IMR-90 (cell line): ENCODE results near the gene LRPAP1. TPM values are rescaled to one million over a fixed set of nuclear protein-coding genes. Genes with fewer than 3 reads are reported as not detected.
"Not testable (repeated sequence)": the region's sequence is repeated elsewhere in the genome, so short reads cannot be mapped to it uniquely, and the experiment has no call there.

ENCODE experiments used
- ATAC-seq: fragments of 200-7000 bp; cut with Tn5 transposase; 2 replicates; pipeline ENCODE4 v1.9.1; 2020; ENCODE audit warnings: low read depth, mild to moderate bottlenecking, moderate library complexity
- BruUV-seq: library from RNA; stranded (reverse); fragments of 400-500 nt; replicated peaks from 2 replicates; lab custom pipeline; 2021; lab: Mats Ljungman, UMichigan
- CTCF ChIA-PET: fragments of 300-600 bp; formaldehyde crosslinking; extraction: SDS; loops from one replicate; lab custom pipeline; 2021; ENCODE audit warnings: antibody characterized with exemption; lab: Yijun Ruan, JAX
- POLR2A ChIA-PET: fragments of 300-600 bp; sonication (Branson Sonifier 250); formaldehyde crosslinking; loops from one replicate; lab custom pipeline; 2022; ENCODE audit warnings: antibody characterized with exemption; ENCODE audit not compliant: unreplicated experiment; lab: Charles Lee
- DNase-seq: peaks from one replicate; pipeline ENCODE4 v3.0.0; 2013
- H2AFZ ChIP-seq: replicated peaks from 2 replicates; pipeline ENCODE3; 2013; ENCODE audit warnings: low read length, mild to moderate bottlenecking; ENCODE audit not compliant: poor library complexity
- H2AK5ac ChIP-seq: 2 replicates; pipeline ENCODE4 v1.6.1; 2013; ENCODE audit warnings: low read depth, low read length, inconsistent platforms
- H2AK9ac ChIP-seq: replicated peaks from 2 replicates; pipeline ENCODE3; 2013; ENCODE audit warnings: mild to moderate bottlenecking, low read depth, low read length, moderate library complexity; ENCODE audit not compliant: poor library complexity
- H2BK120ac ChIP-seq: 2 replicates; pipeline ENCODE4 v1.6.1; 2013; ENCODE audit warnings: low read depth, low read length, inconsistent platforms
- H2BK15ac ChIP-seq: 3 replicates; pipeline ENCODE4 v1.6.1; 2013; ENCODE audit warnings: low read depth, low read length, inconsistent platforms
- H2BK20ac ChIP-seq: 2 replicates; pipeline ENCODE4 v1.6.1; 2013; ENCODE audit warnings: low read depth, mild to moderate bottlenecking, inconsistent platforms, low read length, moderate library complexity
- H2BK5ac ChIP-seq: 2 replicates; pipeline ENCODE4 v1.6.1; 2013; ENCODE audit warnings: mild to moderate bottlenecking, low read depth, low read length, inconsistent platforms; ENCODE audit not compliant: poor library complexity, severe bottlenecking
- H3K14ac ChIP-seq: replicated peaks from 2 replicates; pipeline ENCODE4 v1.6.1; 2013; ENCODE audit warnings: low read depth, low read length, inconsistent platforms
- H3K18ac ChIP-seq: 2 replicates; pipeline ENCODE4 v1.6.1; 2013; ENCODE audit warnings: low read depth, low read length, control low read depth
- H3K23ac ChIP-seq: 2 replicates; pipeline ENCODE4 v1.6.1; 2013; ENCODE audit warnings: low read depth, low read length, inconsistent platforms
- H3K27ac ChIP-seq: 2 replicates; pipeline ENCODE4 v1.5.1; 2013; ENCODE audit warnings: mild to moderate bottlenecking, control low read depth, low read length; ENCODE audit not compliant: insufficient read depth
- H3K27me3 ChIP-seq: 2 replicates; pipeline ENCODE4 v1.6.1; 2013; ENCODE audit warnings: low read length; ENCODE audit not compliant: control insufficient read depth, insufficient read depth
- H3K36me3 ChIP-seq: 2 replicates; pipeline ENCODE4 v1.6.1; 2013; ENCODE audit warnings: low read length, mixed read lengths; ENCODE audit not compliant: control insufficient read depth, insufficient read depth
- H3K4ac ChIP-seq: 2 replicates; pipeline ENCODE4 v1.6.1; 2013; ENCODE audit warnings: low read depth, low read length, inconsistent platforms
- H3K4me1 ChIP-seq: 2 replicates; pipeline ENCODE4 v1.6.1; 2013; ENCODE audit warnings: low read length, mixed read lengths; ENCODE audit not compliant: control insufficient read depth, insufficient read depth
- H3K4me2 ChIP-seq: 2 replicates; pipeline ENCODE4 v1.6.1; 2013; ENCODE audit warnings: low read depth, mild to moderate bottlenecking, control low read depth, low read length, moderate library complexity
- H3K4me3 ChIP-seq: 2 replicates; pipeline ENCODE4 v1.5.1; 2013; ENCODE audit warnings: low read depth, mild to moderate bottlenecking, control low read depth, low read length, moderate library complexity; ENCODE audit not compliant: insufficient read depth
- H3K56ac ChIP-seq: 2 replicates; pipeline ENCODE4 v1.6.1; 2013; ENCODE audit warnings: low read length, inconsistent platforms; ENCODE audit not compliant: insufficient read depth; ENCODE audit errors: extremely low read depth
- H3K79me1 ChIP-seq, 2 experiments: 2 replicates each; pipeline ENCODE4 v1.6.1; 2013; ENCODE audit warnings: low read length in 2 of 2, inconsistent platforms in 1 of 2, low read depth in 1 of 2
- H3K9ac ChIP-seq: 2 replicates; pipeline ENCODE4 v1.6.1; 2013; ENCODE audit warnings: low read depth, low read length, control low read depth
- H3K9me1 ChIP-seq: 2 replicates; pipeline ENCODE4 v1.6.1; 2013; ENCODE audit warnings: low read length, inconsistent platforms; ENCODE audit not compliant: insufficient read depth
- H3K9me3 ChIP-seq: 2 replicates; pipeline ENCODE4 v1.6.1; 2013; ENCODE audit warnings: low read length; ENCODE audit not compliant: control insufficient read depth, insufficient read depth
- H4K20me1 ChIP-seq: 2 replicates; pipeline ENCODE4 v1.6.1; 2013; ENCODE audit warnings: low read length, inconsistent platforms; ENCODE audit not compliant: insufficient read depth
- H4K5ac ChIP-seq: 2 replicates; pipeline ENCODE4 v1.6.1; 2013; ENCODE audit warnings: mild to moderate bottlenecking, low read depth, low read length, control low read depth
- H4K8ac ChIP-seq, 2 experiments: 2 replicates each; pipeline ENCODE4 v1.6.1; 2013; ENCODE audit warnings: low read depth in 2 of 2, low read length in 2 of 2, control low read depth in 1 of 2, inconsistent platforms in 1 of 2
- H4K91ac ChIP-seq: 2 replicates; pipeline ENCODE4 v1.6.1; 2013; ENCODE audit warnings: low read depth, low read length, inconsistent platforms; ENCODE audit not compliant: insufficient read depth
- CEBPB ChIP-seq: IDR thresholded peaks from 2 replicates; pipeline ENCODE4 v1.6.1; 2012; ENCODE audit warnings: low read depth, low read length, improper control_type of control experiment
- WGBS, 2 experiments: methylation state at CpG; one replicate each; pipeline versions ENCODE4 v1.1.5 to v1.1.7; 2013; ENCODE audit warnings: missing lambda C conversion rate in 2 of 2; ENCODE audit not compliant: insufficient read length in 1 of 2; ENCODE audit errors: extremely low coverage in 2 of 2; 5-methylcytosine and 5-hydroxymethylcytosine counted together
- dilution Hi-C: fragments of 300-500 bp; cut with HindIII; formaldehyde crosslinking; loops from one replicate; pipeline ENCODE4 v1.14.3; 2018; ENCODE audit warnings: low sequenced_read_pairs; ENCODE audit not compliant: unreplicated experiment
- in situ Hi-C: fragments of 300-500 bp; cut with MboI; formaldehyde crosslinking; loops from 3 replicates; pipeline ENCODE4 v1.14.3; 2019; ENCODE audit warnings: low sequenced_read_pairs, inconsistent platforms, mixed read lengths
- intact Hi-C: fragments of 100-400 bp; cut with micrococcal nuclease; formaldehyde crosslinking; loops from 2 replicates; pipeline ENCODE4 v1.10.0; 2022
- polyA plus RNA-seq, 3 experiments: library from polyadenylated mRNA; depleted of rRNA; stranded (reverse); fragments of >200 nt; gene quantifications; 2 replicates each; pipeline ENCODE4 v1.2.3, GENCODE V29; 2012; ENCODE audit warnings: low replicate concordance in 1 of 3
- total RNA-seq: library from RNA; depleted of rRNA; stranded (reverse); fragments of >200 nt; gene quantifications from 2 replicates; pipeline ENCODE4 v1.2.3, GENCODE V29; 2012

The LRPAP1 gene
- total and polyA plus RNA-seq, 2 of the 4 experiments (the other 2 are of a cell fraction) = 135 to 175 TPM

DNA sequence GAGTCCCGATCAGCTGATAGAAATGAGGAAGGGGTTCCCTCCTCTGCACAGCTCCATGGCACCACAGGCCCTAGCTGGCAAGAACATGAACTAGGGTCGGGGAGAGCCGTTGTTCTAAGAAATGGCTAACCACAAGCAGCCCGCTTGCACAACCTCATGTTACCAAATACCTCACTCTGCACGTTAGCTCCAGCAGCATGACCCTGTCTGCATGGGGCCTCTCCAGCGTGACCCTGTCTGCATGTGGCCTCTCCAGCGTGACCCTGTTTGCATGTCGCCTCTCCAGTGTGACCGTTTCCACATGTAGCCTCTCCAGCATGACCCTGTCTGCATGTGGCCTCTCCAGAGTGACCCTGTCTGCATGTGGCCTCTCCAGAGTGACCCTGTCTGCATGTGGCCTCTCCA lies 24.9 kb upstream of the LRPAP1 start:
- H3K4me3 ChIP-seq, H2BK15ac ChIP-seq, H2AK9ac ChIP-seq, H3K4me1 ChIP-seq, H3K9me1 ChIP-seq, BruUV-seq, H4K91ac ChIP-seq, H2BK5ac ChIP-seq, H2BK20ac ChIP-seq, H3K36me3 ChIP-seq, H3K14ac ChIP-seq, H4K5ac ChIP-seq, intact Hi-C loops, POLR2A ChIA-PET, H2AK5ac ChIP-seq, ATAC-seq, H4K20me1 ChIP-seq, H3K4ac ChIP-seq, H4K8ac ChIP-seq, H3K27me3 ChIP-seq, H3K79me1 ChIP-seq, CTCF ChIA-PET, H3K9ac ChIP-seq, in situ Hi-C loops, dilution Hi-C loops, H3K4me2 ChIP-seq, H3K9me3 ChIP-seq, H3K27ac ChIP-seq, H3K18ac ChIP-seq, H2AFZ ChIP-seq, H3K56ac ChIP-seq, H3K23ac ChIP-seq, H2BK120ac ChIP-seq: not testable (repeated sequence)
- DNase-seq = peak; percentile 16
- 36% methylated on average over 5 of the region's 9 CpGs; no CpG with 5 or more reads in 1 of the 2 experiments for WGBS, 2 experiments
- TF ChIP-seq CEBPB = peak; percentile 23; the same call in 1 of the 2 replicates

DNA sequence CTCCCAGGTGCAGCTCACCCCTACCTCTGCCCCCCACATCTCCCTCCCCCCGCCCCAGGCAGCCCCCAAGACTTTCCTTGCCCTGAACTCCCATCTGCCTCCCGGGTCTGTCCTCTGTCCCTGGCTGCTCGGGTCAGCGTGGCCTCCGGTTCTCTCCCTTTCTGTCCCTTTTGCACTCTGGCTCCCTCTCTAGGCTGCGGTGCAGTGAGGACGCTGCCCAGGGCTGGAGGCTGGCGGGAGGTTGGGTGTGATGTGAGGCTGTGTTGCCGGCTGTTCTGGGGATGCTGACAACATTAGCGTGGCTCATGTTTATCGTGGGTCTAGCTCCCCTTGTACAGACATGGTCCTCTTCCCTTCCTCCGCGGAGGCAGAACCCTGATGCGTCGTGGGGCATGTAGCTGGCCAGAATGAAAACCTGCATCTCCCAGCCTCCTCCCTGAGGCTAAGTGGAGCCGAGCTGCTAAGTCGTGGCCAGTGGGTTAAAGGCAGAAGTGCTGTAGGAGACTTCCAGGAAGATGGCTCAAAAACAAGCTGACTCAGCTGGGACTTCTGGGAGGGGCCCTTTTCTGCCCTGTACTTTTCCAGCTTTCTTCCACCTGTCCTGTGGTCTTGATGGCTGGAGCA lies 24.1 kb upstream of the LRPAP1 start:
- POLR2A ChIA-PET = not testable (repeated sequence)

More for the DNA sequence above, 24.1 kb upstream of the LRPAP1 start:
- H3K23ac ChIP-seq, H2BK120ac ChIP-seq, CTCF ChIA-PET, H3K27ac ChIP-seq, H3K36me3 ChIP-seq, ATAC-seq, H2AK9ac ChIP-seq, H2BK5ac ChIP-seq, H4K8ac ChIP-seq, H2AFZ ChIP-seq, H3K18ac ChIP-seq, H4K20me1 ChIP-seq, H3K4ac ChIP-seq, H3K4me3 ChIP-seq, H3K4me2 ChIP-seq, H3K9me1 ChIP-seq, H3K79me1 ChIP-seq, in situ Hi-C loops, DNase-seq, H2BK15ac ChIP-seq, dilution Hi-C loops, H3K9me3 ChIP-seq, H4K5ac ChIP-seq, intact Hi-C loops, BruUV-seq, H3K14ac ChIP-seq, H3K4me1 ChIP-seq, H2AK5ac ChIP-seq, H3K56ac ChIP-seq, H3K9ac ChIP-seq, H4K91ac ChIP-seq, H3K27me3 ChIP-seq, H2BK20ac ChIP-seq: not testable (repeated sequence)
- WGBS, 2 experiments = no CpG with 5 or more reads among the region's 17 CpGs
